Measurements from ENCODE around the gene FATE1.

Gene FATE1

GRCh38 chrX:151715752-151716151 is at the start of gene FATE1:
Gene FATE1, plus strand, starts transcription at chrX:151716035. Its CDS starts 85 bp downstream, at chrX:151716120.
- no peak for DNase-seq
- Histone ChIP-seq H3K27ac (no peak within 1 kb of the TSS), H3K4me3 (ENCODE audit: low read depth, low read length) (no peak within 1 kb of the TSS), H3K27me3 (replicated peaks) (no peaks in the 10 kb centered on the region), H3K36me3 (replicated peaks) (no peaks in the 10 kb centered on the region)
- in situ Hi-C loops (cut with HindIII; ENCODE audit: low pct_ligation_motif_present, low sequenced_read_pairs): no loop called here
- no peak for TF ChIP-seq CTCF (IDR thresholded peaks at IDR 0.05; ENCODE audit: low read depth, low read length, missing control alignments)

- H3K27ac ChIP-seq: no peak overlapping the region
- no peaks in the 10 kb centered on the region for H3K36me3 ChIP-seq (replicated peaks)
- no peaks in the 10 kb centered on the region for H3K27me3 ChIP-seq (replicated peaks)
- no peak for TF ChIP-seq CTCF (IDR thresholded peaks at IDR 0.05; ENCODE audit: low read depth, low read length, missing control alignments)
- H3K4me3 ChIP-seq (ENCODE audit: low read depth, low read length): no peak overlapping the region
- DNase-seq: no peak
- in situ Hi-C loops (cut with HindIII; ENCODE audit: low pct_ligation_motif_present, low sequenced_read_pairs): no loop called here
Observed at GRCh38 chrX:151675121-151675746, 40.6 kb upstream of the FATE1 start.

GRCh38 chrX:151676196-151676595 is 39.6 kb upstream of the FATE1 start:
- in situ Hi-C loops (cut with HindIII; ENCODE audit: low pct_ligation_motif_present, low sequenced_read_pairs): no loop called here
- no peak overlapping the region for H3K4me3 ChIP-seq (ENCODE audit: low read depth, low read length)
- H3K27me3 ChIP-seq (replicated peaks): no peaks in the 10 kb centered on the region
- DNase-seq: no peak
- no peak for TF ChIP-seq CTCF (IDR thresholded peaks at IDR 0.05; ENCODE audit: low read depth, low read length, missing control alignments)
- H3K27ac ChIP-seq: no peak overlapping the region
- H3K36me3 ChIP-seq (replicated peaks): no peaks in the 10 kb centered on the region

- DNase-seq: no peak
- Histone ChIP-seq H3K4me3 (ENCODE audit: low read depth, low read length) (no peak overlapping the region), H3K27ac (no peak overlapping the region), H3K36me3 (replicated peaks) (no peaks in the 10 kb centered on the region), H3K27me3 (replicated peaks) (no peaks in the 10 kb centered on the region)
- in situ Hi-C loops (cut with HindIII; ENCODE audit: low pct_ligation_motif_present, low sequenced_read_pairs): no loop called here
- no peak for TF ChIP-seq CTCF (IDR thresholded peaks at IDR 0.05; ENCODE audit: low read depth, low read length, missing control alignments)
Observed at GRCh38 chrX:151679798-151680402, 35.9 kb upstream of the FATE1 start.

GRCh38 chrX:151680805-151681204 is 35.0 kb upstream of the FATE1 start:
- no peak overlapping the region for H3K27ac ChIP-seq
- no peaks in the 10 kb centered on the region for H3K36me3 ChIP-seq (replicated peaks)
- no peaks in the 10 kb centered on the region for H3K27me3 ChIP-seq (replicated peaks)
- peak; percentile 27 for DNase-seq
- peak; percentile 61 for TF ChIP-seq CTCF (IDR thresholded peaks at IDR 0.05; ENCODE audit: low read depth, low read length, missing control alignments)
- H3K4me3 ChIP-seq (ENCODE audit: low read depth, low read length): no peak overlapping the region
- in situ Hi-C loops (cut with HindIII; ENCODE audit: low pct_ligation_motif_present, low sequenced_read_pairs): no loop called here

- Histone ChIP-seq H3K36me3 (replicated peaks) (no peaks in the 10 kb centered on the region), H3K27ac (no peak overlapping the region), H3K27me3 (replicated peaks) (no peaks in the 10 kb centered on the region), H3K4me3 (ENCODE audit: low read depth, low read length) (no peak overlapping the region)
- in situ Hi-C loops (cut with HindIII; ENCODE audit: low pct_ligation_motif_present, low sequenced_read_pairs): no loop called here
- no peak for DNase-seq
- no peak for TF ChIP-seq CTCF (IDR thresholded peaks at IDR 0.05; ENCODE audit: low read depth, low read length, missing control alignments)
Observed at GRCh38 chrX:151687635-151688034, 28.2 kb upstream of the FATE1 start.

Measured in brain microvascular endothelial cell (primary cell).